Caco-2 (cell line): Measurements from ENCODE around the gene COG1. TPM values are rescaled to one million over a fixed set of nuclear protein-coding genes. Genes with fewer than 3 reads are reported as not detected.
"Not testable (repeated sequence)": the region's sequence is repeated elsewhere in the genome, so short reads cannot be mapped to it uniquely, and the experiment has no call there.

Experiments used
- Bru-seq: library from RNA; stranded (reverse); fragments of 400-500 nt; gene quantifications from one replicate; lab custom pipeline; 2021; lab: Mats Ljungman, UMichigan
- BruChase-seq, 2 experiments: library from RNA; stranded (reverse); fragments of 400-500 nt; gene quantifications; one replicate each; lab custom pipeline; 2021; lab: Mats Ljungman, UMichigan
- BruUV-seq: library from RNA; stranded (reverse); fragments of 400-500 nt; replicated peaks from 2 replicates; lab custom pipeline; 2021; lab: Mats Ljungman, UMichigan
- CTCF ChIA-PET: fragments of 300-600 bp; sonication (Branson Sonifier 250); formaldehyde crosslinking; loops from one replicate; lab custom pipeline; 2022; ENCODE audit warnings: antibody characterized with exemption; lab: Charles Lee
- POLR2A ChIA-PET: fragments of 300-600 bp; sonication (Branson Sonifier 250); formaldehyde crosslinking; loops from one replicate; lab custom pipeline; 2022; ENCODE audit warnings: antibody characterized with exemption; lab: Charles Lee
- DNase-seq, 2 experiments: peaks; one replicate each; pipeline versions ENCODE4 v3.0.0 to v3.0.0-alpha.2; 2020 to 2022
- H3K27me3 ChIP-seq: replicated peaks from 2 replicates; pipeline ENCODE4 v1.6.0; 2011; ENCODE audit warnings: low read length; ENCODE audit not compliant: control insufficient read depth, insufficient read depth
- H3K36me3 ChIP-seq: 2 replicates; pipeline ENCODE4 v1.5.1; 2011; ENCODE audit warnings: low read length; ENCODE audit not compliant: control insufficient read depth, insufficient read depth
- H3K4me1 ChIP-seq: fragments of 250-450 bp; sonication (Bioruptor Pico); 2 replicates; pipeline ENCODE4 v1.5.1; 2020; ENCODE audit warnings: mild to moderate bottlenecking
- H3K4me3 ChIP-seq: 2 replicates; pipeline ENCODE4 v1.5.1; 2011; ENCODE audit warnings: low read depth, mild to moderate bottlenecking, control low read depth, low read length
- H3K9me3 ChIP-seq: fragments of 250-450 bp; sonication (Bioruptor Pico); 2 replicates; pipeline ENCODE4 v1.5.1; 2020; ENCODE audit warnings: mild to moderate bottlenecking, moderate library complexity
- H3K27ac Mint-ChIP-seq: one replicate; pipeline ENCODE4 v1.8.0; 2022; ENCODE audit warnings: mixed read lengths; ENCODE audit not compliant: unreplicated experiment
- H3K27me3 Mint-ChIP-seq: one replicate; pipeline ENCODE4 v1.8.0; 2022; ENCODE audit warnings: mixed read lengths; ENCODE audit not compliant: insufficient read depth, unreplicated experiment
- H3K36me3 Mint-ChIP-seq: one replicate; pipeline ENCODE4 v1.8.0; 2022; ENCODE audit warnings: mild to moderate bottlenecking, mixed read lengths; ENCODE audit not compliant: insufficient read depth, unreplicated experiment
- H3K4me1 Mint-ChIP-seq: one replicate; pipeline ENCODE4 v1.8.0; 2022; ENCODE audit warnings: low read depth, mixed read lengths; ENCODE audit not compliant: unreplicated experiment
- H3K4me3 Mint-ChIP-seq: one replicate; pipeline ENCODE4 v1.8.0; 2022; ENCODE audit warnings: mild to moderate bottlenecking, moderate library complexity, mixed read lengths; ENCODE audit not compliant: unreplicated experiment
- H3K9me3 Mint-ChIP-seq: one replicate; pipeline ENCODE4 v1.8.0; 2022; ENCODE audit warnings: mixed read lengths; ENCODE audit not compliant: unreplicated experiment
- CTCF ChIP-seq, 2 experiments: fragments of 200-600 bp in 1 of 2; IDR thresholded peaks; 1 replicate in 1 of 2; 2 replicates in 1 of 2; pipeline versions ENCODE4 v1.5.1 to v1.8.0; 2011 to 2022; ENCODE audit warnings: antibody characterized with exemption in 1 of 2, control low read depth in 1 of 2, inconsistent platforms in 1 of 2, low read depth in 1 of 2, low read length in 1 of 2, mild to moderate bottlenecking in 1 of 2, moderate library complexity in 1 of 2; ENCODE audit not compliant: insufficient read depth in 1 of 2, severe bottlenecking in 1 of 2, unreplicated experiment in 1 of 2
- intact Hi-C: fragments of 100-400 bp; cut with micrococcal nuclease; formaldehyde crosslinking; loops from one replicate; pipeline ENCODE4 v1.10.0; 2022; ENCODE audit not compliant: unreplicated experiment
- long read RNA-seq: library from polyadenylated mRNA; stranded (forward); transcript quantifications from one replicate; pipeline ENCODE4 v2.0.0, GENCODE V29; 2022
- total RNA-seq: library from RNA; stranded (reverse); gene quantifications from 2 replicates; pipeline ENCODE4 v1.2.3, GENCODE V29; 2022

Gene COG1
- total RNA-seq, result 36.8 and 37.3 TPM in 2 replicates
- Bru-seq, nascent RNA, result percentile 79 among the genes with signal in this experiment
- percentile 75 among the genes with signal in this experiment for BruChase-seq, experiment 1, labeled RNA remaining after a 2-hour chase
- percentile 75 among the genes with signal in this experiment for BruChase-seq, experiment 2, labeled RNA remaining after a 6-hour chase
- long read RNA-seq, full-length matches to known transcripts, result 38 of 60 reads
- long read RNA-seq, partial matches to known transcripts, result 5 of 60 reads
- long read RNA-seq, other reads (novel, unspliced or antisense), result 17 of 60 reads

DNA sequence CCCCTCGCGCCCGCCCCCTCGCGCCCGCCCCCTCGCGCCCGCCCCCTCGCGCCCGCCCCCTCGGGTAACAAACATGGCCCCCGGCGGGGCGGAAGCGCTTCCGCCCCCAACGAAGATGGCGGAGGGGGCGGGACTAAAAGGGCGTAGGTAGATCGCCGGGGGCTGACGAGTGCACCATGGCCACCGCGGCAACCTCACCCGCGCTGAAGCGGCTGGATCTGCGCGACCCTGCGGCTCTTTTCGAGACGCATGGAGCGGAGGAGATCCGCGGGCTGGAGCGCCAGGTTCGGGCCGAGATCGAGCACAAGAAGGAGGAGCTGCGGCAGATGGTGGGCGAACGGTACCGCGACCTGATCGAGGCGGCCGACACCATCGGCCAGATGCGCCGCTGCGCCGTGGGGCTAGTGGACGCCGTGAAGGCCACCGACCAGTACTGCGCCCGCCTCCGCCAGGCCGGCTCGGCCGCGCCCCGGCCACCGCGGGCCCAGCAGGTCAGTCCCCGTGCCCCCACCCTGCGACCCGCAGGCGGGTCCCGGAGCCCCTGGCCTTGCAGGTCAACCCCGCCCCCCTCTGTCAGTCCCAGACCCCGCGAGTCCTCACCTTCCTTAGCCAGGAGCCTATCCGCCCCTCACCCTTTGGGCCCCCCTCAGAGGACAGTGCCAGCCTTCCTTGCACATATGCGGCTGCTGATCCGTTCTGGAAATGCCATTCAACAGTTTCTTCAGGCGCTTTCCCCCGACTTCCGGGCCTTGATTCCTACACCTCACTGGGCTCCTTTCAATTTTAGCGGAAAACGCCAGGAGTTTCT is at the start of gene COG1:
Gene COG1, plus strand, starts transcription at position 162 of the 808 bp plus-strand sequence. Its CDS starts 15 bp downstream, at position 177.
- BruUV-seq, result TSS peak; percentile 37
- ChIA-PET POLR2A (no interaction called here), CTCF (interaction anchor here (0.6 to 1.2 kb wide), 5 partner anchors 39 to 656 kb away, joined by 3 to 6 read pairs (median 3); a partner anchor contains a TSS)
- peaks cover under 1% of the 10 kb centered on the region for H3K9me3 Mint-ChIP-seq
- Histone ChIP-seq H3K4me1 (no peaks in the 10 kb centered on the region; the same call in 1 of the 2 replicates), H3K9me3 (no peaks in the 10 kb centered on the region), H3K27me3 (no peaks in the 10 kb centered on the region), H3K4me3 (peak within 1 kb of the TSS; percentile 95), H3K36me3 (peaks cover 6% of the 10 kb centered on the region)
- H3K4me1 Mint-ChIP-seq, result no peaks in the 10 kb centered on the region
- peak within 1 kb of the TSS; percentile 100 for H3K4me3 Mint-ChIP-seq
- peaks cover 59% of the 10 kb centered on the region for H3K36me3 Mint-ChIP-seq
- intact Hi-C loops, result loop anchor here (1.0 to 2.0 kb wide), 3 partner anchors 10 to 39 kb away; a partner anchor contains a TSS
- H3K27me3 Mint-ChIP-seq, result no peaks in the 10 kb centered on the region
- peak; percentile 81 to 83 for DNase-seq
- peak in 1 of 2 experiments; percentile 4 for TF ChIP-seq CTCF (IDR thresholded peaks at IDR 0.05; ENCODE audit: insufficient read depth in 1 of 2, low read depth in 1 of 2, low read length in 1 of 2, severe bottlenecking in 1 of 2, unreplicated experiment in 1 of 2)
- H3K27ac Mint-ChIP-seq, result peak within 1 kb of the TSS; percentile 99

DNA sequence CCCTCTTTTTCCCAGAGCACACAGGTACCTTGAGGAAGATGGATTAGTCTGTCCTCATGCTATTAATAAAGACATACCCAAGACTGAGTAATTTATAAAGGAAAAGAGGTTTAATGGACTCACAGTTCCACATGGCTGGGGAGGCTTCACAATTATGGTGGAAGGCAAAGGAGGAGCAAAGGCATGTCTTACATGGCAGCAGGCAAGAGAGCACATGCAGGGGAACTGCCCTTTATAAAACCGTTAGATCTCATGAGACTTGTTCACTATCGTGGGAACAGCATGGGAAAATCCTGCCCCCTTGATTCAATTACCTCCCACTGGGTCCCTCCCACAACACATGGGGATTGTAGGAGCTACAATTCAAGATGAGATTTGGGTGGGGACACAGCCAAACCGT is 48.6 kb upstream of the COG1 start:
- H3K4me1 Mint-ChIP-seq, intact Hi-C loops, H3K36me3 ChIP-seq, H3K27me3 Mint-ChIP-seq, H3K27ac Mint-ChIP-seq, H3K36me3 Mint-ChIP-seq, H3K4me3 Mint-ChIP-seq, H3K27me3 ChIP-seq, H3K4me3 ChIP-seq, H3K4me1 ChIP-seq, H3K9me3 ChIP-seq, BruUV-seq, CTCF ChIA-PET, DNase-seq, POLR2A ChIA-PET: not testable (repeated sequence)
- peaks cover 17% of the 10 kb centered on the region for H3K9me3 Mint-ChIP-seq

DNA sequence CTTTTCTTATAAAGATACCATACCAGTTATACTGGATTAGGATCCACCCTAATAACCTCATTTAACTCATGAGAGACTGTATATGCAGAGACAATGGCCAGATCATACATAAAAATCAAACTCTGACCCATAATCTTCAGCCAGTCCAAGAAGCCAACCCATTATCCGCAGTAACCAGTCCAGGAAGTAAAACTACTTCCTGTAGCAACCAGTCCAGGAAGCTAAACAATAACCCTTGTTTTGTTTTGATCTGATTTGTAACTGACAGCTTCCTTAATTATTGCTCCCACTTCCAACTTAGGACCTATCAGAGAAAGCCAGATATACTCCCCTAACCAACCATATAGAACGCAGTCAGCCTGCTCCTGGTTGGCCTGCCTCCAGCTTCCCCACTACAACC is 47.2 kb upstream of the COG1 start:
- peaks cover 31% of the 10 kb centered on the region for H3K9me3 Mint-ChIP-seq
- H3K4me3 Mint-ChIP-seq, result no peak overlapping the region
- H3K4me1 Mint-ChIP-seq, result peaks cover 2% of the 10 kb centered on the region
- H3K4me1 ChIP-seq, result no peaks in the 10 kb centered on the region
- DNase-seq, result no peak
- ChIA-PET POLR2A (no interaction called here), CTCF (no interaction called here)
- BruUV-seq, result no TSS peak
- no peak overlapping the region for H3K27ac Mint-ChIP-seq
- no peak overlapping the region for H3K4me3 ChIP-seq
- peaks cover 6% of the 10 kb centered on the region for H3K36me3 Mint-ChIP-seq
- no peaks in the 10 kb centered on the region for H3K36me3 ChIP-seq
- H3K27me3 Mint-ChIP-seq, result no peaks in the 10 kb centered on the region
- intact Hi-C loops, result no loop called here
- TF ChIP-seq CTCF (IDR thresholded peaks at IDR 0.05; ENCODE audit: insufficient read depth in 1 of 2, low read depth in 1 of 2, low read length in 1 of 2, severe bottlenecking in 1 of 2, unreplicated experiment in 1 of 2), result no peak
- H3K9me3 ChIP-seq, result peaks cover 6% of the 10 kb centered on the region; the same call in 1 of the 2 replicates
- H3K27me3 ChIP-seq, result no peaks in the 10 kb centered on the region

DNA sequence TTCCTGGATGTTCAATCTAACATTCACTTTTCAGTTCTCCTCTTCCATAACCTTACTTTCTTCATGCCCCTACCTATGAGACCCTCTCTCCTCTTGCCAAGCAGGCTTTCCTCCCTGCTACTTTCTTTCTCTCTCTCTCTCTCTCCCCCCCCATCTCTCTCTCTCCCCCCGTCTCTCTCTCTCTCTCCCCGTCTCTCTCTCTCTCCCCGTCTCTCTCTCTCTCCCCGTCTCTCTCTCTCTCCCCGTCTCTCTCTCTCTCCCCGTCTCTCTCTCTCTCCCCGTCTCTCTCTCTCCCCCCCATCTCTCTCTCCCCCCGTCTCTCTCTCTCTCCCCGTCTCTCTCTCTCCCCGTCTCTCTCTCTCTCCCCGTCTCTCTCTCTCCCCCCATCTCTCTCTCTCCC is 45.1 kb upstream of the COG1 start:
- H3K4me3 Mint-ChIP-seq, H3K36me3 Mint-ChIP-seq, H3K27ac Mint-ChIP-seq, H3K27me3 ChIP-seq, DNase-seq, H3K36me3 ChIP-seq, intact Hi-C loops, BruUV-seq, H3K4me3 ChIP-seq, H3K27me3 Mint-ChIP-seq, H3K9me3 ChIP-seq, CTCF ChIA-PET, POLR2A ChIA-PET: not testable (repeated sequence)
- peaks cover 16% of the 10 kb centered on the region for H3K4me1 ChIP-seq
- peaks cover 21% of the 10 kb centered on the region for H3K4me1 Mint-ChIP-seq
- peaks cover 36% of the 10 kb centered on the region for H3K9me3 Mint-ChIP-seq
